SK-N-SH (cell line): ENCODE measurements around the gene IL17RE. TPM values are rescaled to one million over a fixed set of nuclear protein-coding genes. Genes with fewer than 3 reads are reported as not detected.

Source experiments
- CTCF ChIA-PET: fragments of 300-600, 350-600 bp; formaldehyde crosslinking; extraction: SDS; loops from one replicate; lab custom pipeline; 2021; lab: Yijun Ruan, JAX
- POLR2A ChIA-PET: fragments of 350-600 bp; sonication (Branson Sonifier 250); formaldehyde crosslinking; extraction: SDS; loops from one replicate; lab custom pipeline; 2020; ENCODE audit warnings: antibody characterized with exemption, inconsistent platforms; lab: Yijun Ruan, JAX
- DNase-seq: peaks from one replicate; pipeline ENCODE4 v3.0.0; 2012
- H2AFZ ChIP-seq: fragments of 200-600 bp; sonication (generic); 2 replicates; pipeline ENCODE4 v1.8.1; 2016; ENCODE audit warnings: antibody characterized with exemption, mild to moderate bottlenecking, low read depth
- H3F3A ChIP-seq: fragments of 200-600 bp; sonication (generic); replicated peaks from 2 replicates; pipeline ENCODE3; 2016; ENCODE audit warnings: antibody characterized with exemption, mild to moderate bottlenecking; ENCODE audit not compliant: insufficient read depth
- H3K27ac ChIP-seq, 2 experiments: fragments of 200-500 bp in 1 of 2; fragments of 200-600 bp in 1 of 2; sonication (Bioruptor generic) in 1 of 2; sonication (generic), shearing (Covaris generic) in 1 of 2; 2 replicates each; pipeline versions ENCODE4 v1.5.1 to v1.6.1; 2014 to 2016; ENCODE audit warnings: low read depth in 2 of 2, inconsistent platforms in 1 of 2, low read length in 1 of 2, mild to moderate bottlenecking in 1 of 2, mixed read lengths in 1 of 2
- H3K27me3 ChIP-seq: fragments of 200-600 bp; sonication (generic), shearing (Covaris generic); 2 replicates; pipeline ENCODE4 v1.6.1; 2016; ENCODE audit warnings: mixed run types; ENCODE audit not compliant: insufficient read depth
- H3K36me3 ChIP-seq, 2 experiments: fragments of 200-500 bp in 1 of 2; fragments of 200-600 bp in 1 of 2; sonication (Bioruptor generic) in 1 of 2; sonication (generic) in 1 of 2; replicated peaks in 1 of 2; 2 replicates each; pipeline versions ENCODE3 to v1.5.1; 2014 to 2016; ENCODE audit warnings: low read length in 1 of 2, mild to moderate bottlenecking in 1 of 2; ENCODE audit not compliant: insufficient read depth in 2 of 2, control insufficient read depth in 1 of 2
- H3K4me1 ChIP-seq, 2 experiments: fragments of 200-500 bp in 1 of 2; fragments of 200-600 bp in 1 of 2; sonication (Bioruptor generic) in 1 of 2; sonication (generic), shearing (Covaris generic) in 1 of 2; 2 replicates each; pipeline versions ENCODE4 v1.5.1 to v1.6.1; 2014 to 2016; ENCODE audit warnings: low read depth in 1 of 2, low read length in 1 of 2, mixed run types in 1 of 2; ENCODE audit not compliant: insufficient read depth in 2 of 2, control insufficient read depth in 1 of 2
- H3K4me2 ChIP-seq: fragments of 200-600 bp; sonication (generic), shearing (Covaris generic); 2 replicates; pipeline ENCODE4 v1.6.1; 2017; ENCODE audit warnings: mixed run types
- H3K4me3 ChIP-seq, 2 experiments: fragments of 200-500 bp in 1 of 2; fragments of 200-600 bp in 1 of 2; sonication (Bioruptor generic) in 1 of 2; sonication (generic), shearing (Covaris generic) in 1 of 2; 2 replicates each; pipeline versions ENCODE4 v1.5.1 to v1.8.1; 2014 to 2016; ENCODE audit warnings: low read depth in 2 of 2, inconsistent platforms in 1 of 2, low read length in 1 of 2, mild to moderate bottlenecking in 1 of 2, mixed read lengths in 1 of 2, moderate library complexity in 1 of 2
- H3K79me2 ChIP-seq: fragments of 200-600 bp; sonication (generic); 2 replicates; pipeline ENCODE4 v1.8.1; 2017; ENCODE audit warnings: mild to moderate bottlenecking; ENCODE audit not compliant: insufficient read depth
- H3K9ac ChIP-seq: fragments of 200-600 bp; sonication (generic); 2 replicates; pipeline ENCODE4 v1.6.1; 2017; ENCODE audit warnings: mixed run types
- H3K9me2 ChIP-seq: fragments of 200-600 bp; sonication (generic); 2 replicates; pipeline ENCODE4 v1.6.1; 2017; ENCODE audit warnings: mixed run types
- H3K9me3 ChIP-seq: fragments of 200-600 bp; sonication (generic); 2 replicates; pipeline ENCODE4 v1.6.1; 2017; ENCODE audit warnings: mixed run types, mild to moderate bottlenecking, moderate library complexity
- H4K20me1 ChIP-seq: fragments of 200-600 bp; sonication (generic); 2 replicates; pipeline ENCODE4 v1.6.1; 2017; ENCODE audit warnings: mild to moderate bottlenecking, mixed run types; ENCODE audit not compliant: insufficient read depth
- EP300 ChIP-seq, 2 experiments: IDR thresholded peaks; 2 replicates each; pipeline versions ENCODE4 v1.4.0 to v1.6.1; 2012; ENCODE audit warnings: borderline replicate concordance in 1 of 2, low read depth in 1 of 2, low read length in 1 of 2
- EZH2phosphoT487 ChIP-seq: fragments of 200-600 bp; sonication (generic); IDR thresholded peaks from 2 replicates; pipeline ENCODE4 v1.6.1; 2017; ENCODE audit warnings: low read depth, mixed run types, mild to moderate bottlenecking, antibody characterized with exemption, moderate library complexity, borderline replicate concordance
- MXI1 ChIP-seq: IDR thresholded peaks from 2 replicates; pipeline ENCODE4 v1.6.1; 2012; ENCODE audit warnings: mild to moderate bottlenecking, low read depth, low read length, improper control_type of control experiment
- NFIC ChIP-seq: IDR thresholded peaks from 2 replicates; pipeline ENCODE4 v1.4.0; 2012; ENCODE audit warnings: borderline replicate concordance
- RCOR1 ChIP-seq: fragments of 150-350 bp; IDR thresholded peaks from 2 replicates; pipeline ENCODE4 v1.6.1; 2017; ENCODE audit warnings: antibody characterized with exemption, low read length
- TAF1 ChIP-seq: IDR thresholded peaks from 2 replicates; pipeline ENCODE4 v1.6.1; 2012; ENCODE audit warnings: low read depth, mild to moderate bottlenecking, low read length, moderate library complexity, borderline replicate concordance
- TCF12 ChIP-seq: IDR thresholded peaks from 2 replicates; pipeline ENCODE4 v1.4.0; 2012
- YY1 ChIP-seq: IDR thresholded peaks from 2 replicates; pipeline ENCODE4 v1.4.0; 2012; ENCODE audit warnings: low read depth, mild to moderate bottlenecking
- WGBS: methylation state at CpG from one replicate; pipeline ENCODE4 v1.1.6; 2017; ENCODE audit warnings: low lambda C conversion rate; 5-methylcytosine and 5-hydroxymethylcytosine counted together
- polyA plus RNA-seq, 3 experiments: library from polyadenylated mRNA; depleted of rRNA; stranded (reverse); fragments of >200 nt; gene quantifications; 2 replicates each; pipeline ENCODE4 v1.2.3, GENCODE V29; 2012
- TF ChIP-seq, protein P1 (sequence below): IDR thresholded peaks from 2 replicates; pipeline ENCODE4 v1.6.1; 2012; ENCODE audit warnings: mild to moderate bottlenecking, low read depth, low read length, moderate library complexity
- TF ChIP-seq, protein P2 (sequence below): fragments of 150-350 bp; IDR thresholded peaks from 2 replicates; pipeline ENCODE4 v1.6.1; 2017; ENCODE audit warnings: antibody characterized with exemption, low read length, low read depth, borderline replicate concordance

The IL17RE gene
- polyA plus RNA-seq, 1 of the 3 experiments (the other 2 are of a cell fraction), result 0.95 TPM

DNA sequence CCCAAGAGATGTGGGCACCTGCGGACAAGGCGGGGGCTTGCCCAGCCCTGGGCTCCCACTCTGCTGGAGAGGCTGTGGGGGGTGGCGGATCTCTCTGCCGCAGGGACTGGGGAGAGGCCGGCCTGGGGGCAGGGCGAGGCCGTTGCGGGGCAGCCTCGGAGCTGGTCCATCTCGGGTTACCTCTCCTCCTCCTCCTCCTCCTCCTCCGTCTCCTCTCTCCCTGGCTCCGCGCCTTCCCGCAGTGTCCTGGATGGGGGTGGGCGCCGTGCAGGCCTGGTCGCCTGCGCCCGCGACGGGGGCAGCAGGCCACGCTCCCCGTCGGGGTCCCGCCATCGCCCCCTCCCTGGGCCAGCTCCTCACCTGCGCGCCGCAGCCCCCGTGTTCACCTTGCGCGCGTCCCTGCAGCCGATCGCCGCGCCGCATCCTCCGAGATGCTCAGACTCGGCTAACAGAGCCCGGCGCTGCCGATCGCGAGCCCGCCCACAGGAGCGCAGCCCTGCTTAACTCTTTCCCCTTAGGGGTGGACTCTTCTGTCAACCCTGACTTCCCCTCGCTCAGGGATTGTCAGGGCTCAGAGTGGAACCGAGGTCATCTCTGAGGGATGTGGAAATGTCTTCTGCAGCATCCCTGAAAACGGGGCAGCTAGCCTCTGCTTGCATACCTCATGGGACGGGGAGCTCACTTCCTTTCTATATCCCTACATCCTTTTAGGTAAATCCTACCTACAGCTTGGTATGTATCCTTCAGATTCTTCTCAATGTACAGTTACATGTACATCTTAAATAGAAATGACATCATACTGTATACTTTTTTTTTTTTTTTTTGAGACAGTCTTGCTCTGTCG is 49.5 kb downstream of the IL17RE start, which contains the start of gene PRRT3:
Gene PRRT3, minus strand, starts transcription at position 447 of the 844 bp plus-strand sequence. CDS start 2,293 bp downstream, outside the sequence.
- no peaks in the 10 kb centered on the region for H3K79me2 ChIP-seq
- H3K4me3 ChIP-seq, result peak within 1 kb of the TSS; percentile 79 to 86
- TF ChIP-seq TAF1 (0 out of 2 replicates have a peak, but pooled peaks have one; percentile 16), MXI1 (peak; percentile 44; the same call in 1 of the 2 replicates), RCOR1 (peak; percentile 78), YY1 (0 out of 2 replicates have a peak, but pooled peaks have one; percentile 32)
- TF ChIP-seq, protein P1, sequence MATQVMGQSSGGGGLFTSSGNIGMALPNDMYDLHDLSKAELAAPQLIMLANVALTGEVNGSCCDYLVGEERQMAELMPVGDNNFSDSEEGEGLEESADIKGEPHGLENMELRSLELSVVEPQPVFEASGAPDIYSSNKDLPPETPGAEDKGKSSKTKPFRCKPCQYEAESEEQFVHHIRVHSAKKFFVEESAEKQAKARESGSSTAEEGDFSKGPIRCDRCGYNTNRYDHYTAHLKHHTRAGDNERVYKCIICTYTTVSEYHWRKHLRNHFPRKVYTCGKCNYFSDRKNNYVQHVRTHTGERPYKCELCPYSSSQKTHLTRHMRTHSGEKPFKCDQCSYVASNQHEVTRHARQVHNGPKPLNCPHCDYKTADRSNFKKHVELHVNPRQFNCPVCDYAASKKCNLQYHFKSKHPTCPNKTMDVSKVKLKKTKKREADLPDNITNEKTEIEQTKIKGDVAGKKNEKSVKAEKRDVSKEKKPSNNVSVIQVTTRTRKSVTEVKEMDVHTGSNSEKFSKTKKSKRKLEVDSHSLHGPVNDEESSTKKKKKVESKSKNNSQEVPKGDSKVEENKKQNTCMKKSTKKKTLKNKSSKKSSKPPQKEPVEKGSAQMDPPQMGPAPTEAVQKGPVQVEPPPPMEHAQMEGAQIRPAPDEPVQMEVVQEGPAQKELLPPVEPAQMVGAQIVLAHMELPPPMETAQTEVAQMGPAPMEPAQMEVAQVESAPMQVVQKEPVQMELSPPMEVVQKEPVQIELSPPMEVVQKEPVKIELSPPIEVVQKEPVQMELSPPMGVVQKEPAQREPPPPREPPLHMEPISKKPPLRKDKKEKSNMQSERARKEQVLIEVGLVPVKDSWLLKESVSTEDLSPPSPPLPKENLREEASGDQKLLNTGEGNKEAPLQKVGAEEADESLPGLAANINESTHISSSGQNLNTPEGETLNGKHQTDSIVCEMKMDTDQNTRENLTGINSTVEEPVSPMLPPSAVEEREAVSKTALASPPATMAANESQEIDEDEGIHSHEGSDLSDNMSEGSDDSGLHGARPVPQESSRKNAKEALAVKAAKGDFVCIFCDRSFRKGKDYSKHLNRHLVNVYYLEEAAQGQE, result no peak
- TF ChIP-seq, protein P2, sequence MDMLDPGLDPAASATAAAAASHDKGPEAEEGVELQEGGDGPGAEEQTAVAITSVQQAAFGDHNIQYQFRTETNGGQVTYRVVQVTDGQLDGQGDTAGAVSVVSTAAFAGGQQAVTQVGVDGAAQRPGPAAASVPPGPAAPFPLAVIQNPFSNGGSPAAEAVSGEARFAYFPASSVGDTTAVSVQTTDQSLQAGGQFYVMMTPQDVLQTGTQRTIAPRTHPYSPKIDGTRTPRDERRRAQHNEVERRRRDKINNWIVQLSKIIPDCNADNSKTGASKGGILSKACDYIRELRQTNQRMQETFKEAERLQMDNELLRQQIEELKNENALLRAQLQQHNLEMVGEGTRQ, result no peak
- H3K36me3 ChIP-seq, result peaks cover 0 to 6% of the 10 kb centered on the region in 2 experiments
- no peaks in the 10 kb centered on the region for H3K9me3 ChIP-seq
- ChIA-PET POLR2A (interaction anchor here (1.5 to 3.5 kb wide), 2 partner anchors 9 to 19 kb away, joined by 4 to 11 read pairs; partner anchors contain the start of gene CRELD1), CTCF (interaction anchor here (0.6 to 1.3 kb wide), 4 partner anchors 19 to 334 kb away, joined by 3 to 6 read pairs (median 4); partner anchors contain the start of gene CRELD1)
- peak within 1 kb of the TSS; percentile 45 for H3K9ac ChIP-seq
- peak within 1 kb of the TSS; percentile 82 for H3K4me2 ChIP-seq
- H3K9me2 ChIP-seq, result no peaks in the 10 kb centered on the region
- H2AFZ ChIP-seq, result peak within 1 kb of the TSS; percentile 53; the same call in 1 of the 2 replicates
- no peaks in the 10 kb centered on the region for H4K20me1 ChIP-seq
- peaks cover 8% of the 10 kb centered on the region for H3F3A ChIP-seq
- peaks cover 13 to 19% of the 10 kb centered on the region in 2 experiments; a peak in 3 of 4 replicates for H3K4me1 ChIP-seq
- H3K27ac ChIP-seq, result no peak within 1 kb of the TSS; a peak in 1 of 4 replicates
- peak; percentile 86 for DNase-seq
- no peaks in the 10 kb centered on the region for H3K27me3 ChIP-seq
- 8% methylated on average over 25 of the region's 52 CpGs for WGBS

DNA sequence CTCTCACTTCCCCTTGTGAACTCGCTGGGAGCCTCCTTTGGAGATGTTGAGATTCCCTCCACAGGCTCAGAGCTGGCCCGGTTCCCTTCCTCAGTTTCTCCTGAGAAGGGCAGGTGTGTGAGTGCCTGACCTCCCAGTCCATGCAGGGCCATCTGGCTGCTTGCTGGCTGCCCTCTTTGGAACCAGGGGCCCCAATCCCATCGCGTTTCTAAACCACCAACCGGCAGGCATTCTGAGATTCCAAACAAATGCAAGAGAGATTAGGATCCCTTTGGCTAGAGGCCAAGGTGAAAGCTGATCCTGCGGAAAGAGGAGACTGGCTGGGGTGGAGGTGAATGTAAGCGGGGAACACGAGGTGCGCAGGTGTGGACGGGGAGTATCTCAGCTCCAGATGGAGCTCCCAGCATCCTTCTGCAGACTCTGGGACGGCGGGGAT is 52.4 kb downstream of the IL17RE start:
- Histone ChIP-seq H2AFZ (no peak overlapping the region), H3F3A (peaks cover 5% of the 10 kb centered on the region), H3K4me1 (peaks cover 13% of the 10 kb centered on the region in 2 experiments; a peak in 3 of 4 replicates), H3K36me3 (no peaks in the 10 kb centered on the region), H3K4me2 (no peak overlapping the region), H4K20me1 (no peaks in the 10 kb centered on the region), H3K9me2 (no peaks in the 10 kb centered on the region), H3K4me3 (no peak overlapping the region), H3K79me2 (no peaks in the 10 kb centered on the region), H3K27ac (no peak overlapping the region), H3K9ac (no peak overlapping the region), H3K9me3 (no peaks in the 10 kb centered on the region), H3K27me3 (no peaks in the 10 kb centered on the region)
- CTCF ChIA-PET, result interaction anchor here (0.9 to 2.0 kb wide), 6 partner anchors 8 to 106 kb away, joined by 3 to 5 read pairs (median 4); partner anchors contain the start of gene CRELD1
- 0 out of 2 replicates have a peak, but pooled peaks have one; percentile 39 for TF ChIP-seq TCF12
- TF ChIP-seq EZH2phosphoT487, result no peak
- TF ChIP-seq NFIC, result peak; percentile 69; the same call in 1 of the 2 replicates
- peak in 1 of 2 experiments; percentile 19; a peak in 1 of 4 replicates for TF ChIP-seq EP300 (IDR thresholded peaks at IDR 0.05; ENCODE audit: borderline replicate concordance in 1 of 2, low read depth in 1 of 2, low read length in 1 of 2)
- POLR2A ChIA-PET, result interaction anchor here (1.2 to 2.1 kb wide), 2 partner anchors 9 to 22 kb away, joined by 3 to 5 read pairs; partner anchors contain the start of gene CRELD1
- WGBS, result 52% methylated on average over 12 of the region's 12 CpGs
- DNase-seq, result no peak
